Fibroblast of the conjunctiva (primary cell): Measurements from ENCODE around the gene SIPA1.

Experiments
- DNase-seq: peaks from one replicate; pipeline ENCODE4 v3.0.0-alpha.2; 2010; ENCODE audit warnings: low read depth

Gene SIPA1, protein sequence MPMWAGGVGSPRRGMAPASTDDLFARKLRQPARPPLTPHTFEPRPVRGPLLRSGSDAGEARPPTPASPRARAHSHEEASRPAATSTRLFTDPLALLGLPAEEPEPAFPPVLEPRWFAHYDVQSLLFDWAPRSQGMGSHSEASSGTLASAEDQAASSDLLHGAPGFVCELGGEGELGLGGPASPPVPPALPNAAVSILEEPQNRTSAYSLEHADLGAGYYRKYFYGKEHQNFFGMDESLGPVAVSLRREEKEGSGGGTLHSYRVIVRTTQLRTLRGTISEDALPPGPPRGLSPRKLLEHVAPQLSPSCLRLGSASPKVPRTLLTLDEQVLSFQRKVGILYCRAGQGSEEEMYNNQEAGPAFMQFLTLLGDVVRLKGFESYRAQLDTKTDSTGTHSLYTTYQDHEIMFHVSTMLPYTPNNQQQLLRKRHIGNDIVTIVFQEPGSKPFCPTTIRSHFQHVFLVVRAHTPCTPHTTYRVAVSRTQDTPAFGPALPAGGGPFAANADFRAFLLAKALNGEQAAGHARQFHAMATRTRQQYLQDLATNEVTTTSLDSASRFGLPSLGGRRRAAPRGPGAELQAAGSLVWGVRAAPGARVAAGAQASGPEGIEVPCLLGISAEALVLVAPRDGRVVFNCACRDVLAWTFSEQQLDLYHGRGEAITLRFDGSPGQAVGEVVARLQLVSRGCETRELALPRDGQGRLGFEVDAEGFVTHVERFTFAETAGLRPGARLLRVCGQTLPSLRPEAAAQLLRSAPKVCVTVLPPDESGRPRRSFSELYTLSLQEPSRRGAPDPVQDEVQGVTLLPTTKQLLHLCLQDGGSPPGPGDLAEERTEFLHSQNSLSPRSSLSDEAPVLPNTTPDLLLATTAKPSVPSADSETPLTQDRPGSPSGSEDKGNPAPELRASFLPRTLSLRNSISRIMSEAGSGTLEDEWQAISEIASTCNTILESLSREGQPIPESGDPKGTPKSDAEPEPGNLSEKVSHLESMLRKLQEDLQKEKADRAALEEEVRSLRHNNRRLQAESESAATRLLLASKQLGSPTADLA

DNA sequence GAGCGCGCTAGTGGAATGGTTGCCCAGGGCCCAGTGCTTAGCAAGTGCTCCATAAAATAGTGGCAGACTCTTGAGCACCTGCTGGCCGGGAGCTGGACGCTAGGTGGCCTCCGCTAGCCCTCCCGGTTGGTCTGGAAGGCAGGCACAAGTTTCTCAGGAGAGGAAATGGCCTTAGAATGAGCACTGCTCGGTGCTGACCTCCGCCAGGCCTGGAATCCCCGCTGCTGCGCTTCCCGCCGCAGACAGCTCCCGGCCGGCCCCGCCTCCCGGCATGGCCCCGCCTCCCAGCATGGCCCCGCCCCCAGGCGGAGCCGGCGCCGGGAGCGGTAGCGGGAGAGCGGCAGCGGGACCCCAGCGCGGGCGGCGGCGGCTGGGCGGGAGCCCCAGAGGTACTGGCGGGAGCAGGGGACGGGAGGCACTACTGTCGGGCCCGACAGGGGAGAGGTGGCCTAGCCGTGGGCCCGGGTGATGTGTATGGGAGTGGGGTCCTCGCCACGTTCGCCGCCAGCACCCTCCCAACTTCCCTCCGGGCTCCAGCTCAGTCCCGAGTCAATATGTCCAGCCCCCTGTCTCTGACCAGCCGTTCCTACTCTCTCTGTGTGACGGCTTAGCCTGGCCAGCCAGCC lies at the start of gene SIPA1:
TSS of gene SIPA1 (plus strand) at position 308 of the 626 bp plus-strand sequence. CDS start 2,821 bp downstream, outside the sequence.
- peak; percentile 66 for DNase-seq

DNA sequence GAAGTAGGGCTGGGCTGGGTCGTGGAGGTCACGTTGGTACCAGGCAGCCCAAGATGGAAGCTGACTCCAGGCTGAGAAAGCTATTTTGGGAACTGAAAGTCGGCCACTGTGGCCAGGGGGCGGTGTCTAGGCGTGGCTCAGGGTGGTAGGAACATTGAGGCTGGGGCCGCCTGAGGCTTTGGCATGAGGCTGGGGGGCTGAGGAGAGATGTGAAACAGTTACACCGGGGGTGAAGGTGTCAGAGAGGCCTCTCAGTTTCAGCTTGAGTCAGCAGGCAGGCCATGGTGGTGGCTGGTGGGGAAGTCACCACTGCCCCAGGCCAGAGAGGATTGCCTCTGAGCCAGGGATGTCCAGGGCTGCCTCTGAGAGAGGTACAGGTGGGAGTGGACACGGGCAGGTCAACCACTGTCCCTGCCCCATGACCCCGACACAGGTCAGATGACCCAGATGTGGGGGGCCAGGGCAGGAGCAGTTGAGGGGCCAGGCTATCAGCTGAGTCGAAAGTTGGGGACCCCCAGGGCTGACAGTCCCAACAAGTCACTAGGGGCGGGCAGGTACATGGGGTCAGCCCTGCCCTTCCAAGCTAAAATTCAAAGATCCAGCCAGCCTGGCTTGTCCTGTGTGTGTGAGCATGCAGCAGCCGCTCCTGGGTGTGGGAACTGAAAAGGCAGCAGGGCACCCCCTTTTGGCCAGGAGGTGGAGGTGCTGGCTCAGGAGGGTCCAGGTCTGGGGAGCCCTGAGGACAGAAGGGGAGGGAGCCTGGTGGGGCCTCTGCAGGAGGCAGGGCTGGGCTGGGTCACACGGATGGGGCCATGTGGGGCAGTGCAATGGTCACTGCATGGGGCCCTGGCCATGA lies 49.5 kb upstream of the SIPA1 start:
- no peak for DNase-seq

DNA sequence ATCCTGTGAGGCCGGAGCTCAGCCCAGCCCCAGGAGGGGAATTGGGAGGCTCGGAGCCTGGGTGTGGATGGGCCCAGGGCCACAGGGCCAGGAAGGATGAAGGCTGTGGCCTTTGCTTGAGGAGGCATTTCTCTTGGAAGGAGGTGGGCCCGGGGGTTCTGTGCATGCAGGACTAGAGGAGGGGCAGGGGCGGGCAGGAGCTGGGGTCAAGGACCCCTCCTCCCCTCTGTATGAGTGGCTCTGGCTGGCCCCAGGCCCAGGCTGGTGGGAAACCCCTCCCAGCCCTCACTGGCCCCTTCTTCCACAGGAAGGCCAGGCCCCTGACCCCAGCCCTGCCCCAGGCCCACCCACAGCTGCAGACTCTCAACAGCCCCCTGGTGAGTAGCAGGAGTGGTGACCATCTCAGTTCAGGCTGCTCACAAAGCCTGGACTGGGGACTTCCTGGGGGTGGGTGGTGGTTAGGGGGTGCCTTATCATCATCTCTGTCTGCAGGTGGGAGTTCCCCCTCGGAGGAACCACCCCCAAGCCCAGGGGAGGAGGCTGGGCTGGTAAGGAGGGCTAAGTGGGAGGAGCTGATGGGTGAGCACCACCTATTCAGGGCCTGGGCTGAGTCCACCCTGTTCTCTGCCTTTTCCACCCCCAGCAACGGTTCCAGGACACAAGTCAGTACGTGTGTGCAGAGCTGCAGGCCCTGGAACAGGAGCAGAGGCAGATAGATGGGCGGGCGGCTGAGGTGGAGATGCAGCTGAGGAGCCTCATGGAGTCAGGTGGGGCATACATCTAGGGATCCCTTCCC lies 48.3 kb upstream of the SIPA1 start:
- DNase-seq, result no peak

DNA sequence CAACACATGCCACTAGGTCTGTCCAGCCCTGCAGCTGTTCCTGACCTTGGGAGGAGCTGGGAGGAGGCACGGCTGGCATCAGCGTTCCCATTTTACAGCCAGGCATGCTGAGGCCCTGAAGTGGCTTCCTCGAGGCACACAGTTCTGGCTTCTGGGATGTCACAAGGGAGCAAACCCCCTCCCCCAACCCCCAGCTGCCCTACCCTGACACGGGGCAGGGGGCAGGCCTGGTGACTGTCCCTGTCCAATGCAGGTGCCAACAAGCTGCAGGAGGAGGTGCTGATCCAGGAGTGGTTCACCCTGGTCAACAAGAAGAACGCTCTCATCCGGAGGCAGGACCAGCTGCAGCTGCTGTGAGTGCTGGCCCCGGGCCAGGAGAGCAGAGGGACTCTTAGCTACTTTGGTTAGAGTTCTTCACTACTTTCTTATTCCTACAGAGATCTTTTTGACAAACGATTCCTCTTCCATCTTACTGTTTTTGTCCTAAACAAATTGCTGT lies 47.6 kb upstream of the SIPA1 start:
- no peak for DNase-seq

DNA sequence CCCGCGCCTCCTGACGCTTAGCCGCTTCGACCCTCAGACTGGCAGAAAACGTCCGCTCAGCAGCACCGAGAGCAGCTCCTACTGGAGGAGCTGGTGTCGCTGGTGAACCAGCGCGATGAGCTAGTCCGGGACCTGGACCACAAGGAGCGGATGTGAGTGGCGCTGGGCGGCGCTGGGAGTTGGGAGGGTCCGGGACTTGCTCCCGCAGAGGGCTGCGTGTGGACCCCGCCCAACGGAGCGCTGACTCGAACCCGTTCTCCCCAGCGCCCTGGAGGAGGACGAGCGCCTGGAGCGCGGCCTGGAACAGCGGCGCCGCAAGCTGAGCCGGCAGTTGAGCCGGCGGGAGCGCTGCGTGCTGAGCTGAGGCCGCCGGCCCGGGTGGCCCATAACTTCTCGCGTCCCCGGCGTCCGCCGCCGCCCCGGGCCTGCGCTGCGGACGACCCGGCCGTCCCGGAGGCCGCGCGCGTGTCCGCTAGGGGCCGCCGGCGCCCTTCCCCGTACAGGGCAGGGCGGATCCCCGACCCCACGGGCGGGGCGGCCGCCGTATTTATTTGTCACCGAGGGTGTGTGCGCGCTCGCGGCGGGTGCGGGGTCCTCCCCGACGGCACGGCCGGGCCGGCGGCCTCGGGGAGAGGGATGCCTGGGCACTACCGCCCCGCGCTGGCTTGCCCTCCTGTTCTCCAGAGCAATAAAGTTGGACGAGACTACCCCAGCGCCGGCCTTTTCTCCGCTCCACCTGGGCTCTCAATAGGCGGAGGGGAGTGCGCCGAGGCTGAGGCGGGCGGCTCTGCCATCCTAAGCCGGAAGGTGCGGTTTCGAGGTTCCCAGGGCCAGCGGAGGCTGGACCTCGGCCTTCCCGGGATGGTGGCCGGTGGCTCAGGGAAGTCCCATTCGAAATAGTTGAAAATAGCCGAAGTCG lies 45.7 kb upstream of the SIPA1 start:
- DNase-seq, result no peak

DNA sequence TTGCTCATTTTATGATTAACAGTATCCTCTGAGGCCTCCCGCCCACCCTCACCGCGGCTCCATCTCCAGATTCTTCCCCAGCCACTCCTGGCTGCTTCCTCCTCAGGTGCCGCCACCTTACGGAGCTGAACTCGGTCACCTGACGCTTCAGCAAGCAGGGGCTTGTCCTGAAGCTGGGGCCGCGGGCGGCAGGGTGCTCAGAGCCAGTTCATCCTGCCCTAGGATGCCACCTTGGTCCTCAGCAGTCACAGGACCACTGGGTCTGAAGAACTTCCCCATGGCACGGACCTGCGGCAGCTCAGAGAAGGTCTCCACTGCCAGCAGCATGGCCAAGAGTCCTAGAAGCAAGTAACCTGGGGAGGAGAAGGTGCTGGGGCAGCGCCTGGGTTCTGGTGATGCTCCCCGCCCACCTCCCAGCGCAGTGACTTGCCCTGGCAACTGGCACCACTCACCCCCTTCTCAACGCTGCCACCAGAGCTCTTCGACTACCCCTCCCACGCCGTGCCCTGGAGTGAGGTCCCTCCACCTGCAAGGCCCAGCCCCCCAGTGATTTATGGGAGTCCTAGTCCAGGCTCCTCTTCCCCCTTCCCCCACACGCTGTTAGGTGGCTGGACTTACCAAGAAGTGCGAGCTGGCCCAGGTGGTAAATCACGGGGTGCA lies 44.9 kb upstream of the SIPA1 start:
- DNase-seq, result no peak

DNA sequence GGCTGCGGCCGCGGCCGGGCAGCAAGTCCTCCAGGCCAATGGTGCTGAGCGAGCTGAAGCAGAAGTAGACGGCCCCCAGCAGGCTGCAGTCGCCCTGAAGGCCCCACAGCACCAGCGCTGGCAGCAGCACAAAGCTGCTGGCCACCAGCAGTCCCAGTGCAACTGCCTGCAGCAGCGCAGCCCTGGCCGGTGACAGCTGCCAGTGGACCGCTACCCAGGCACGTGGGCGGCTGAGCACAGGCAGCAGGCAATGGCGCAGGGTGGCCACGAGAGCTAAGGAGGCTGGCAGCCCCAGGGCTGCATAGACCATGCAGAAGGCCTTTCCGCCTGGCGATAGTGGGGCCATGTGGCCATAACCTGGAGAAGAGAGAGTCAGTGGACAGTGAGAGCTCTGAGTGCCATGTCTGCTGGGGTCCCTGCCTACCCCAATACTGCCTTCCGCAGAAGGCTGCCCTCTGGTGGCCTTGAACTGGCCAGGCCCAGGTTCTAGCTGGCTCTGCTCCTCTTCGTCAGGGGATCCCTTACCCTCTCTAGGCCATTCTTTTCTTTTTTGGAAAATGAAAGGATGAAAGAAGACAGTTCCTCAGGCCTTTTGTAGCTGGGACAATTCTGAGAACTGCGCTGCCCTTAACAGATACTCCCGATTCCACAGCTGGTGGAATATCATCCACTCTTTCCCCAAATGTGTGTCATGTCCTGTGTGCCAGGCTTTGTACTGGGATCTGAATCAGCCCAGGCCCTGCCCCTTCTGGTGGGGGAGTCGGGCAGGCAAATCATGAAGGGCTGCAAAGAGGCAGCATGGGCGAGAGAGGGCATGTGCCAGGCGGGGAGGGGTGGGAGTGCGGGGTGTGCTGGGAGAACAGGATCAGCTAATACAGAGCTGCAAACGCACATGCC lies 44.1 kb upstream of the SIPA1 start:
- no peak for DNase-seq

DNA sequence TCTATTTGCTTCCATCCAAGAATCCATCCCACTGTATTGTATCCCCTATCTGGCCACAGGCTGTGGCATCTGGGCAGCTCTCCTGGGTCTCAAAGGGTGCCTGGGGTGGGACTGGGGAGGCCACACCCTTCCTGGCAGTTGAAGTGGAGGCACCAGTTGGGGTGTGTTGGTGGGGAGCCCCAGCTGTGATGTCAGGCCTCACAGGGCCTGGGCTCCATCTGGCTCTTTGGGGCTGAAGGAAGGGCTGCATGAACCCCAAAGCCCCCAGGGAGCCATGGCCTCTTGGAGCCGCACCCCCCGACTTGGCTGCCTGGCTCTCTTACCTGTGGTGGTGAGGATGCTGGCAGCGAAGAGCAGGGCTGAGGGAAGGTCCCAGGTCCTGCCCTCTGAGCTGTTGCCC lies 42.8 kb upstream of the SIPA1 start:
- DNase-seq, result no peak

DNA sequence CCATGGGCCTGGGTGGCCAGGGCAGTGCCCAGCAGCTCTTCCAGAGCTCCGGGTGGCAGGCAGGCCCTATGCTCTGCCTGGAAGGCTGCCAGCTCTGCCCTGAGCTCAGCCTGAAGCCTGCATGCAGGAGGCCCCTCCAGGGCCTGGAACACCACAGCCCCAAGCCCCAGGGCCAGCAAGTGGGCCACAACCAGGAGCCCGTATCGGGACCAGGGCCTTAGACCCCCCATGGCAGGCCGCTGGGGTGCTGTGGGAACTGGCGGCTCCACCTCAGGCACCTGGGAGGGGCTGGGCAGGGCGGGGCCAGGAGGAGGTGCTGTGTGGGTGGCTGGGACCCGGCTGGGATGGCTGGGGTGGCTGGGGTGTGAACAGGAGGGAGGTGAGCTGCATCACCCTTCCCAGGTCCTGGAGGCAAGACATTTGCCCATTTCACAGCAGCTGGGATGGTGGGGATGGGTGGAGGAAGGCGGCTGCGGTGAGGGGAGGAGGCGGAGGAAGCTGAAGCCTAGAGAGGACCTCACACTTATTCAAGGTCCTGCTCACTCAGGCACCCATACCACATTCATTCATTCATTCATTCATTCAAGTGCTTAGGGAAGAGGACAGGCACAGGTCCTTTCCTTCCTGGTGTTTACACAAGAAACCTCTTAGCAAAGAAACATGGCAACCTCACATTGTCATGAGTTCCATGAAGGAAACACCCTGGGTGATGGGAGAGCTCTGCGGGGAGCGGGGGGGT lies 42.2 kb upstream of the SIPA1 start, which contains the start of gene KCNK7:
TSS of gene KCNK7 (minus strand) at position 258 of the 739 bp plus-strand sequence. CDS start at position 230, 28 bp downstream.
- no peak for DNase-seq

DNA sequence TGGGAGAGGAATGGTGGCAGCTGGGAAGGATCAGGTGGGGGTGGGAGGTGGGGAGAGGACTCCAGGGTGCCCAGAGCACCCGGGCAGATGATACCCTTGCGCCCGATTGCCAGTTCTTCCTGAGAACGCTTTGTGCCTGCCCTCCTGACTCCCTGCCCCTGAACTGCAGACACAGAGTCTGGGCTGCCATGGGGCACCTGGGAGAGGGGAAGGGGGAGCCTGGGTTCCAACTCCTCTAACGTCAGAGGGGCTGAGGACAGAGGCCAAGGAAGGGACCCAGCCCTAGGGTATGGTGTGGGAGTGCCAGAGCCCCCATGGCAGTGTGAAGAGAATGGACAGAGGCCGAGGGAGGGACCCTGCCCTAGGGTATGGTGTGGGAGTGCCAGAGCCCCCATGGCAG lies 41.4 kb upstream of the SIPA1 start:
- no peak for DNase-seq

DNA sequence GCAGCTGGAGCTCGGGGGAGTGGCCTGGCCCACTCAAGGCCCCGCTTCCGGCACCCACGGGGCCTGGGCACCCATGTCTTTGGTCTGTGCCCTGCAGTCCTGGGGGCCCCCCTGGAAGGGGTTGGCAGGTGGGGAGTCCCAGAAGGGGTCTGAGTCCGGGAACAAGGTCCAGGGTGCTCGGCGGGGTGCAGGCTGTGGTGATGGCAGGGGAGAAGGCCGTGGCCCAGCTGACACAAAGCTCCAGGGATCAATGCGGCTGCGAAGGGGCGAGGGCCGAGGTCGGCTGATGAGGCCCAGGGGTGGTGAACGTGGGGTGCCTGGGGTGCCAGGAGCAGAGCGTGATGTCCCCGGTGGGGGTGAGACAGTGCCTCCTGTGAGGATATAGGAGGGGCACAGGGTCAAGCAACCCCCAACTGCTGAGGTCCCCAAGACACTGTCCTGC lies 39.6 kb upstream of the SIPA1 start:
- no peak for DNase-seq

DNA sequence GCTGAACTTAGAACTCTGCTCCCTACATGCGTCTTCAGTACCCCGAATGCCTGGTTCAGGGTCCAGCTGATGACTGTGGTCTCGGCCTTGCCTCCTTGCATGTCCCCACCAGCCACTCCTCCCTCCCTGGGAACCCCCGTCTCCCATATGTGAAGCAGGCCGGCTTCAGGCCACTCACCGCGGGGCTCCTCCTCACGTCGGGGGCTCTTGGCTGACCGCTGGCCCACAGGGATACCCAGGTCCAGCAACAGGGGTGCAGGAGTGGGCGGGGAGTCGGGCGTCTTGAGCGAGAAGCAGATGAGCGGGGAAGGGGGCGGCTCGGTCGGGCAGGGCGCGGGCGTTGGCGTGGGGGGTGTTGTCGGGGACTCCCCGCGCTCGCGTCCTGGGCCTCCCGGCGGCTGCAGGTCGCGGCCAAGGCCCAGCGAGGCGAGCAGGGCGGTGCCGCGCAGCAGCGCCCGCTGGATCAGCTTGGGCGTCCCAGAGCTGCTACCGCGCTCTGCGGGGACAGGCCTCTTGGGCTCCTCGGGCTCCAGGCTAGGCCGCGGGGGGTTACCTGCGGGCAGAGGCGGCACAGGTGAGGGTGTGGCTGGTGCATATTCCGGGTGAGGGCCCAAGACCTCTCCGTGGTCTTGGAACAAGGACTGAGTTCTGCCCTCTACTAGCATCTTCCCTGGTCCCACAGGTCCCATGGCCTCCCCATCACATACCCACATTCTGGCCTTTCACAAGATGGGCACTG lies 38.5 kb upstream of the SIPA1 start:
- no peak for DNase-seq

DNA sequence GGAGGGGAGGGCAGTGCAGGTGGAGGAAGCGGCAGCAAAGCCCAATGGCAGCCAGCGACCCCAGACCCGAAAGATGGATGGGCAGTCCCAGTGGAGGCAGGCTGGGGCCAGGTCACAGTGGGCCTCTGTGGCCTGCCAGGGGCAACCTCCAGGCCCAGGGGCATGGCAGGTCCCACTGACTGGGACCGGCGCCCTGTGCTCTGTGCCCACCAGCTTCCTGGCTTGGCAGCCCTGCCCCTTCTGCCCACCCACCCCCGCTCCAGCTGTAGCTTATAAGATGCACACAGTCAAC lies 38.0 kb upstream of the SIPA1 start:
- no peak for DNase-seq

DNA sequence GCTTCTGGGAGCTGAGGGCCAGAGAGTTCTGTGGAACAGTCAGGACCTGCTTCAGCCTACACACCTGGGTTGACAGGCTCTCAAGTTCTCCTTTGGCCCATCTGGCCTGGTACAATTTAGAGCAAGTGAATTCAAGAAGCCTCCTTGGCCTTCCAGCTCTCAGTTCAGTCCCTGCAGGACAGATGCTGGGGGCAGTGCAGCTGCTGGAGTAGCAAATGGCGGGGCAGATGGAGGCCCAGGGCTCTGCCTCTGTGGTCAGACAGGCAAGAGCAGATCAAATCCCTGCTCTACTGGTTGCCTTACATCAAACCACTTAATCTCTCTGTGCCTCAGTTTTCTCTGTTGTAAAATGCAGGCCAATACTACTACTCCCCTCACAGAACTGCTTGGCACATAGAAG lies 33.6 kb upstream of the SIPA1 start:
- DNase-seq, result no peak

DNA sequence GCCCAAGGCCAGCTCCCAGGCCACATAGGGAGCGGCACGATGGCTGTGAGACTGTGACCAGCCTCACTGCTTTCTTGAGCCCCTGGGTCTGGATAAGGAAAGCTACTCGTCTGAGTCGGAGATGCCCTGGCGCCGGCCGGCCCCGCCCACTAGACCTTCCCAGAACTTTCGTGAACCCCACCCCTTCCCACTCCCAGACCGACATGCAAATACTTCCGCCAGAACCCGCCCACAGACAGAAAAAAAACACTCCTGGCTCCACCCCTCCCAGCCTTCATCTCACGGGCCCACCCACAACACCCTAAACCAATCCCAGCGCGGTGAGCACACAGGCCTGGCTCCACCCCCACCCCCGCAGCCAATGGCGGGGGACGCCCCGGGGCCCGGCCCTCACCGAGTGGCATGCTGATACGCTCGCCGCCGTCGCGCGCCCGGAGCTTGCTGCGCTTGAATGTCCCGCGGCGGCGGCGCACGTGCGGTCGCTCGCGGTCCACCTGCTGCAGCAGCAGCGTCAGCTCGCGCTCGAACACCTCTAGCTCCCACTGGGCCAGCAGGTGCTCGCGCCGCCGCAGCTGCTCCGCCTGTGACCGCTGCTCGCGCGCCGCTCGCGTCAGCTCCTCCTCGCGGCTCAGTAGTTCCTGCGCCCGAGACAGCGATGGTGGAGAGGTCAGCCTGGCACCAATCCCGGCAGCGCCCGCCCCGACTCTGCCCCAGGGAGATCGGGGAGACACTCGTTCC lies 30.9 kb upstream of the SIPA1 start:
- DNase-seq, result peak; percentile 91
